ENCODE results near the gene PDIA2. TPM values are rescaled to one million over a fixed set of nuclear protein-coding genes. Genes with fewer than 3 reads are reported as not detected.

PDIA2 gene
- total and polyA plus RNA-seq, 2 experiments from 2014 or later: not detected

GRCh38 chr16:316741-317464 is 33.9 kb downstream of the PDIA2 start:
- in situ Hi-C loops (cut with MboI): no loop called here

GRCh38 chr16:317583-317982 is 34.6 kb downstream of the PDIA2 start:
- H3K9ac ChIP-seq: no peak overlapping the region
- no peaks in the 10 kb centered on the region for H3K9me2 ChIP-seq (ENCODE audit: insufficient read depth)
- peaks cover 8% of the 10 kb centered on the region for H4K20me1 ChIP-seq (ENCODE audit: insufficient read depth)
- no peak overlapping the region for H2AFZ ChIP-seq
- H3F3A ChIP-seq (ENCODE audit: insufficient read depth): peaks cover 7% of the 10 kb centered on the region; the same call in 1 of the 2 replicates
- no peak for DNase-seq
- no peaks in the 10 kb centered on the region for H3K9me3 ChIP-seq (ENCODE audit: low read depth)
- no peak overlapping the region for H3K27ac ChIP-seq
- 97 to 98% methylated on average over 5 of the region's 5 CpGs for WGBS, 2 experiments (ENCODE audit: low coverage in 1 of 2, low lambda C conversion rate in 2 of 2, missing lambda C conversion rate in 2 of 2)
- TF ChIP-seq EZH2 (IDR thresholded peaks at IDR 0.05; ENCODE audit: insufficient read depth, poor library complexity, severe bottlenecking): no peak
- TF ChIP-seq EZH2phosphoT487 (IDR thresholded peaks at IDR 0.05; ENCODE audit: insufficient read depth, low read depth): no peak
- peaks cover 85% of the 10 kb centered on the region for H3K79me2 ChIP-seq (ENCODE audit: insufficient read depth)
- no peaks in the 10 kb centered on the region for H3K4me1 ChIP-seq (ENCODE audit: insufficient read depth)
- in situ Hi-C loops (cut with MboI): no loop called here
- no peaks in the 10 kb centered on the region for H3K27me3 ChIP-seq (replicated peaks; ENCODE audit: insufficient read depth)
- H3K36me3 ChIP-seq (ENCODE audit: low read depth): no peaks in the 10 kb centered on the region
- no peak overlapping the region for H3K4me2 ChIP-seq (ENCODE audit: unreplicated experiment)
- no peak overlapping the region for H3K4me3 ChIP-seq

More at GRCh38 chr16:316741-317464, 33.9 kb downstream of the PDIA2 start:
- no peak for DNase-seq
- no peaks in the 10 kb centered on the region for H3K4me1 ChIP-seq (ENCODE audit: insufficient read depth)
- no peak overlapping the region for H2AFZ ChIP-seq
- H3K36me3 ChIP-seq (ENCODE audit: low read depth): 0 out of 2 replicates have a peak, but pooled peaks cover 4% of the 10 kb centered on the region
- peaks cover 7% of the 10 kb centered on the region; the same call in 1 of the 2 replicates for H3F3A ChIP-seq (ENCODE audit: insufficient read depth)
- WGBS, 2 experiments (ENCODE audit: low coverage in 1 of 2, low lambda C conversion rate in 2 of 2, missing lambda C conversion rate in 2 of 2): 90% methylated on average over 19 of the region's 19 CpGs
- peaks cover 78% of the 10 kb centered on the region for H3K79me2 ChIP-seq (ENCODE audit: insufficient read depth)
- H3K27ac ChIP-seq: no peak overlapping the region
- H3K4me3 ChIP-seq: no peak overlapping the region
- no peak overlapping the region for H3K9ac ChIP-seq
- no peaks in the 10 kb centered on the region for H3K27me3 ChIP-seq (replicated peaks; ENCODE audit: insufficient read depth)
- no peaks in the 10 kb centered on the region for H3K9me2 ChIP-seq (ENCODE audit: insufficient read depth)
- no peak overlapping the region for H3K4me2 ChIP-seq (ENCODE audit: unreplicated experiment)
- TF ChIP-seq EZH2phosphoT487 (IDR thresholded peaks at IDR 0.05; ENCODE audit: insufficient read depth, low read depth): no peak
- no peak for TF ChIP-seq EZH2 (IDR thresholded peaks at IDR 0.05; ENCODE audit: insufficient read depth, poor library complexity, severe bottlenecking)
- peaks cover 8% of the 10 kb centered on the region for H4K20me1 ChIP-seq (ENCODE audit: insufficient read depth)
- H3K9me3 ChIP-seq (ENCODE audit: low read depth): no peaks in the 10 kb centered on the region

- in situ Hi-C loops (cut with MboI): no loop called here
- H3K9me2 ChIP-seq (ENCODE audit: insufficient read depth): no peaks in the 10 kb centered on the region
- H3K4me3 ChIP-seq: no peak overlapping the region
- no peak overlapping the region for H2AFZ ChIP-seq
- H4K20me1 ChIP-seq (ENCODE audit: insufficient read depth): peaks cover 8% of the 10 kb centered on the region
- H3K4me1 ChIP-seq (ENCODE audit: insufficient read depth): no peaks in the 10 kb centered on the region
- no peaks in the 10 kb centered on the region for H3K9me3 ChIP-seq (ENCODE audit: low read depth)
- no peak for DNase-seq
- H3K27me3 ChIP-seq (replicated peaks; ENCODE audit: insufficient read depth): no peaks in the 10 kb centered on the region
- peaks cover 7% of the 10 kb centered on the region; the same call in 1 of the 2 replicates for H3F3A ChIP-seq (ENCODE audit: insufficient read depth)
- no peak overlapping the region for H3K27ac ChIP-seq
- no peak overlapping the region for H3K4me2 ChIP-seq (ENCODE audit: unreplicated experiment)
- TF ChIP-seq EZH2 (IDR thresholded peaks at IDR 0.05; ENCODE audit: insufficient read depth, poor library complexity, severe bottlenecking): no peak
- TF ChIP-seq EZH2phosphoT487 (IDR thresholded peaks at IDR 0.05; ENCODE audit: insufficient read depth, low read depth): no peak
- H3K9ac ChIP-seq: no peak overlapping the region
- no peaks in the 10 kb centered on the region for H3K36me3 ChIP-seq (ENCODE audit: low read depth)
- H3K79me2 ChIP-seq (ENCODE audit: insufficient read depth): peaks cover 93% of the 10 kb centered on the region
- 96 to 98% methylated on average over 22 of the region's 22 CpGs for WGBS, 2 experiments (ENCODE audit: low coverage in 1 of 2, low lambda C conversion rate in 2 of 2, missing lambda C conversion rate in 2 of 2)
Measured at GRCh38 chr16:318628-319027, 35.7 kb downstream of the PDIA2 start.

GRCh38 chr16:320206-320605 is 37.2 kb downstream of the PDIA2 start:
- no peak overlapping the region for H3K4me3 ChIP-seq
- H3K36me3 ChIP-seq (ENCODE audit: low read depth): no peaks in the 10 kb centered on the region
- 94 to 98% methylated on average over 5 of the region's 5 CpGs for WGBS, 2 experiments (ENCODE audit: low coverage in 1 of 2, low lambda C conversion rate in 2 of 2, missing lambda C conversion rate in 2 of 2)
- H3K27ac ChIP-seq: no peak overlapping the region
- DNase-seq: no peak
- no peak overlapping the region for H3K4me2 ChIP-seq (ENCODE audit: unreplicated experiment)
- in situ Hi-C loops (cut with MboI): no loop called here
- H3K9me3 ChIP-seq (ENCODE audit: low read depth): no peaks in the 10 kb centered on the region
- H3K4me1 ChIP-seq (ENCODE audit: insufficient read depth): no peaks in the 10 kb centered on the region
- peaks cover 8% of the 10 kb centered on the region for H4K20me1 ChIP-seq (ENCODE audit: insufficient read depth)
- no peaks in the 10 kb centered on the region for H3K9me2 ChIP-seq (ENCODE audit: insufficient read depth)
- no peaks in the 10 kb centered on the region for H3K27me3 ChIP-seq (replicated peaks; ENCODE audit: insufficient read depth)
- no peak overlapping the region for H2AFZ ChIP-seq
- peaks cover 96% of the 10 kb centered on the region for H3K79me2 ChIP-seq (ENCODE audit: insufficient read depth)
- H3K9ac ChIP-seq: no peak overlapping the region
- TF ChIP-seq EZH2 (IDR thresholded peaks at IDR 0.05; ENCODE audit: insufficient read depth, poor library complexity, severe bottlenecking) (no peak), EZH2phosphoT487 (IDR thresholded peaks at IDR 0.05; ENCODE audit: insufficient read depth, low read depth) (no peak)
- H3F3A ChIP-seq (ENCODE audit: insufficient read depth): peaks cover 7% of the 10 kb centered on the region; the same call in 1 of the 2 replicates

Data from GM23248 (cell line).